ENCODE results near the gene DNAJC13. TPM values are rescaled to one million over a fixed set of nuclear protein-coding genes. Genes with fewer than 3 reads are reported as not detected.

The DNAJC13 gene
- total RNA-seq, 1 donor from 2014 or later, result 35.7 TPM

Other genes starting within 250 kb of the DNAJC13 start
- gene ACP3, start 100.1 kb upstream of the DNAJC13 start, total RNA-seq, result 2.1 TPM
- gene ACKR4, start 179.8 kb downstream of the DNAJC13 start, total RNA-seq, result 4.2 TPM
- 29.9 TPM for gene ACAD11, start 242.3 kb downstream of the DNAJC13 start, total RNA-seq
- 33.6 TPM for gene UBA5, start 242.8 kb downstream of the DNAJC13 start, total RNA-seq

Measured in mucosa of gallbladder (tissue), 1 donor.